ENCODE measurements around the gene CPED1. TPM values are rescaled to one million over a fixed set of nuclear protein-coding genes. Genes with fewer than 3 reads are reported as not detected.

Gene CPED1
- total and polyA plus RNA-seq, 2 experiments from 2014 or later = 0.17 to 0.47 TPM

DNA sequence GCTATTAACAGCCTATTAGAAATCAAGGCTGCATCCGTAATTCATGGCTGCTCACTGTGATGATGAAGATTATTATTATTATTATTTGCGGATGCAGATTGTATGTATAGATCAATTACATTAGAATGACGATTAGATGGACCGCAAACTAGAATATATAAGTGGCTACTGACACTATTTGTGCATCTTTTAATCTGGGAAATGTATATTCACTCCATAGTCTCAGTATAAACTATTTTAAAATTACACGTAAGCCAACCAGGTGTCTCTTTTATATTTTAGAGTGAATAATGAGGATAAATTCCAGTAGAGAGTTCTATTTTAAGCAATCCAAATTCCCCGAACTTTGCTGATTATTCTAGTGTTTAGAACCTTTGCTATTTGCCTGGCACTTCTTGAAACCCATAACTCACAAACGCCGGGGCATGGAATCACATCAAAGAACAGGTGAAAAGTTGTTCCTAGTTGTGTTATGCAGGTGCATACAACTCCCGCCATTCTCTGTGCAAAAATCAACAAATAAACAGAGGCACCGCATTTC is 38.4 kb upstream of the CPED1 start:
- DNase-seq (ENCODE audit: low spot score) = no peak
- Mint-ChIP-seq H3K27me3 (ENCODE audit: insufficient read depth, low read depth, poor library complexity) (peaks cover 5% of the 10 kb centered on the region), H3K27ac (peak overlapping the region; percentile 99), H3K4me1 (peaks cover 12% of the 10 kb centered on the region; the same call in 2 of the 3 replicates), H3K36me3 (ENCODE audit: low read depth) (peaks cover 18% of the 10 kb centered on the region; the same call in 2 of the 3 replicates), H3K9me3 (no peaks in the 10 kb centered on the region), H3K4me3 (peak overlapping the region; percentile 89)
- no peaks in the 10 kb centered on the region for H3K36me3 ChIP-seq (ENCODE audit: insufficient read depth)
- H3K4me1 ChIP-seq (ENCODE audit: insufficient read depth) = 0 out of 2 replicates have a peak, but pooled peaks cover 7% of the 10 kb centered on the region
- no peaks in the 10 kb centered on the region; the same call in none of the 2 replicates for H4K20me1 ChIP-seq (replicated peaks; ENCODE audit: insufficient read depth)
- peak overlapping the region; percentile 76 for H3K4me2 ChIP-seq
- no peak for ATAC-seq
- no peaks in the 10 kb centered on the region for H3F3A ChIP-seq (replicated peaks; ENCODE audit: low read depth)
- no peak for TF ChIP-seq NANOG (IDR thresholded peaks at IDR 0.05; ENCODE audit: borderline replicate concordance)
- no peak for TF ChIP-seq CTCF (conservative IDR thresholded peaks at IDR 0.05; ENCODE audit: low read depth in 2 of 2)
- no peak for TF ChIP-seq CREB1 (CRISPR knock-in tag; IDR thresholded peaks at IDR 0.05; ENCODE audit: low read depth)
- TF ChIP-seq, protein P1, sequence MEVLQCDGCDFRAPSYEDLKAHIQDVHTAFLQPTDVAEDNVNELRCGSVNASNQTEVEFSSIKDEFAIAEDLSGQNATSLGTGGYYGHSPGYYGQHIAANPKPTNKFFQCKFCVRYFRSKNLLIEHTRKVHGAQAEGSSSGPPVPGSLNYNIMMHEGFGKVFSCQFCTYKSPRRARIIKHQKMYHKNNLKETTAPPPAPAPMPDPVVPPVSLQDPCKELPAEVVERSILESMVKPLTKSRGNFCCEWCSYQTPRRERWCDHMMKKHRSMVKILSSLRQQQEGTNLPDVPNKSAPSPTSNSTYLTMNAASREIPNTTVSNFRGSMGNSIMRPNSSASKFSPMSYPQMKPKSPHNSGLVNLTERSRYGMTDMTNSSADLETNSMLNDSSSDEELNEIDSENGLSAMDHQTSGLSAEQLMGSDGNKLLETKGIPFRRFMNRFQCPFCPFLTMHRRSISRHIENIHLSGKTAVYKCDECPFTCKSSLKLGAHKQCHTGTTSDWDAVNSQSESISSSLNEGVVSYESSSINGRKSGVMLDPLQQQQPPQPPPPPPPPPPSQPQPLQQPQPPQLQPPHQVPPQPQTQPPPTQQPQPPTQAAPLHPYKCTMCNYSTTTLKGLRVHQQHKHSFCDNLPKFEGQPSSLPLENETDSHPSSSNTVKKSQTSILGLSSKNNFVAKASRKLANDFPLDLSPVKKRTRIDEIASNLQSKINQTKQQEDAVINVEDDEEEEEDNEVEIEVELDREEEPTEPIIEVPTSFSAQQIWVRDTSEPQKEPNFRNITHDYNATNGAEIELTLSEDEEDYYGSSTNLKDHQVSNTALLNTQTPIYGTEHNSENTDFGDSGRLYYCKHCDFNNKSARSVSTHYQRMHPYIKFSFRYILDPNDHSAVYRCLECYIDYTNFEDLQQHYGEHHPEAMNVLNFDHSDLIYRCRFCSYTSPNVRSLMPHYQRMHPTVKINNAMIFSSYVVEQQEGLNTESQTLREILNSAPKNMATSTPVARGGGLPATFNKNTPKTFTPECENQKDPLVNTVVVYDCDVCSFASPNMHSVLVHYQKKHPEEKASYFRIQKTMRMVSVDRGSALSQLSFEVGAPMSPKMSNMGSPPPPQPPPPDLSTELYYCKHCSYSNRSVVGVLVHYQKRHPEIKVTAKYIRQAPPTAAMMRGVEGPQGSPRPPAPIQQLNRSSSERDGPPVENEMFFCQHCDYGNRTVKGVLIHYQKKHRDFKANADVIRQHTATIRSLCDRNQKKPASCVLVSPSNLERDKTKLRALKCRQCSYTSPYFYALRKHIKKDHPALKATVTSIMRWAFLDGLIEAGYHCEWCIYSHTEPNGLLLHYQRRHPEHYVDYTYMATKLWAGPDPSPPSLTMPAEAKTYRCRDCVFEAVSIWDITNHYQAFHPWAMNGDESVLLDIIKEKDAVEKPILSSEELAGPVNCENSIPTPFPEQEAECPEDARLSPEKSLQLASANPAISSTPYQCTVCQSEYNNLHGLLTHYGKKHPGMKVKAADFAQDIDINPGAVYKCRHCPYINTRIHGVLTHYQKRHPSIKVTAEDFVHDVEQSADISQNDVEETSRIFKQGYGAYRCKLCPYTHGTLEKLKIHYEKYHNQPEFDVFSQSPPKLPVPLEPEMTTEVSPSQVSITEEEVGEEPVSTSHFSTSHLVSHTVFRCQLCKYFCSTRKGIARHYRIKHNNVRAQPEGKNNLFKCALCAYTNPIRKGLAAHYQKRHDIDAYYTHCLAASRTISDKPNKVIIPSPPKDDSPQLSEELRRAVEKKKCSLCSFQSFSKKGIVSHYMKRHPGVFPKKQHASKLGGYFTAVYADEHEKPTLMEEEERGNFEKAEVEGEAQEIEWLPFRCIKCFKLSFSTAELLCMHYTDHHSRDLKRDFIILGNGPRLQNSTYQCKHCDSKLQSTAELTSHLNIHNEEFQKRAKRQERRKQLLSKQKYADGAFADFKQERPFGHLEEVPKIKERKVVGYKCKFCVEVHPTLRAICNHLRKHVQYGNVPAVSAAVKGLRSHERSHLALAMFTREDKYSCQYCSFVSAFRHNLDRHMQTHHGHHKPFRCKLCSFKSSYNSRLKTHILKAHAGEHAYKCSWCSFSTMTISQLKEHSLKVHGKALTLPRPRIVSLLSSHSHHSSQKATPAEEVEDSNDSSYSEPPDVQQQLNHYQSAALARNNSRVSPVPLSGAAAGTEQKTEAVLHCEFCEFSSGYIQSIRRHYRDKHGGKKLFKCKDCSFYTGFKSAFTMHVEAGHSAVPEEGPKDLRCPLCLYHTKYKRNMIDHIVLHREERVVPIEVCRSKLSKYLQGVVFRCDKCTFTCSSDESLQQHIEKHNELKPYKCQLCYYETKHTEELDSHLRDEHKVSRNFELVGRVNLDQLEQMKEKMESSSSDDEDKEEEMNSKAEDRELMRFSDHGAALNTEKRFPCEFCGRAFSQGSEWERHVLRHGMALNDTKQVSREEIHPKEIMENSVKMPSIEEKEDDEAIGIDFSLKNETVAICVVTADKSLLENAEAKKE (CRISPR knock-in tag; IDR thresholded peaks at IDR 0.05) = no peak
- TF ChIP-seq STAT1 (IDR thresholded peaks at IDR 0.05; ENCODE audit: unreplicated experiment) = no peak
- TF ChIP-seq REST (IDR thresholded peaks at IDR 0.05; ENCODE audit: unreplicated experiment) = no peak
- TF ChIP-seq ETS1 (IDR thresholded peaks at IDR 0.05) = no peak
- no peak for TF ChIP-seq POLR2AphosphoS5 (IDR thresholded peaks at IDR 0.05; ENCODE audit: low read depth)
- H3K79me2 ChIP-seq (replicated peaks; ENCODE audit: insufficient read depth) = peaks cover 24% of the 10 kb centered on the region
- no peaks in the 10 kb centered on the region for H3K27me3 ChIP-seq (ENCODE audit: insufficient read depth)
- peak overlapping the region; percentile 33; the same call in 1 of the 2 replicates for H2AFZ ChIP-seq
- no peak overlapping the region for H3K27ac ChIP-seq (ENCODE audit: low read depth)
- no peaks in the 10 kb centered on the region for H3K9me2 ChIP-seq (ENCODE audit: insufficient read depth)
- peak overlapping the region; percentile 58 for H3K4me3 ChIP-seq

Measured in GM23338 (cell line).